CD4-positive, alpha-beta T cell (primary cell): ENCODE measurements around the gene KCND2. TPM values are rescaled to one million over a fixed set of nuclear protein-coding genes. Genes with fewer than 3 reads are reported as not detected.

Source experiments
- ATAC-seq: fragments of 200-7000 bp; cut with Tn5 transposase; one replicate; pipeline ENCODE4 v1.10.0; 2022; ENCODE audit warnings: mild to moderate bottlenecking; ENCODE audit not compliant: poor library complexity
- CTCF ChIA-PET: fragments of 350-600 bp; sonication (Branson Sonifier 250); formaldehyde crosslinking; loops from one replicate; lab custom pipeline; 2021; ENCODE audit warnings: antibody characterized with exemption, inconsistent platforms; lab: Charles Lee
- POLR2A ChIA-PET: fragments of 350-600 bp; sonication (Branson Sonifier 250); formaldehyde crosslinking; loops from one replicate; lab custom pipeline; 2021; ENCODE audit warnings: antibody characterized with exemption, inconsistent platforms; lab: Charles Lee
- DNase-seq, 14 experiments: peaks; one replicate each; pipeline ENCODE4 v3.0.0-alpha.2; 2013 to 2020; ENCODE audit warnings: mixed read lengths in 2 of 14
- H3K27ac ChIP-seq, 2 donors: one replicate each; pipeline versions ENCODE4 v1.5.1 to v1.7.0; 2013; ENCODE audit warnings: low read length in 2 of 2, low read depth in 1 of 2, mild to moderate bottlenecking in 1 of 2
- H3K27me3 ChIP-seq, 2 experiments: 1 replicate in 1 of 2; 2 replicates in 1 of 2; pipeline versions ENCODE4 v1.6.1 to v1.7.0; 2013; ENCODE audit warnings: low read length in 2 of 2, control low read depth in 1 of 2, mild to moderate bottlenecking in 1 of 2, moderate library complexity in 1 of 2; ENCODE audit not compliant: insufficient read depth in 2 of 2, control insufficient read depth in 1 of 2
- H3K36me3 ChIP-seq: one replicate; pipeline ENCODE4 v1.6.1; 2013; ENCODE audit warnings: low read length, control low read depth; ENCODE audit not compliant: insufficient read depth
- H3K4me1 ChIP-seq: one replicate; pipeline ENCODE4 v1.6.1; 2013; ENCODE audit warnings: low read length, control low read depth; ENCODE audit not compliant: insufficient read depth
- H3K4me3 ChIP-seq: one replicate; pipeline ENCODE4 v1.5.1; 2013; ENCODE audit warnings: mild to moderate bottlenecking, low read length, moderate library complexity
- H3K9me3 ChIP-seq, 2 experiments: 1 replicate in 1 of 2; 2 replicates in 1 of 2; pipeline versions ENCODE4 v1.6.1 to v1.7.0; 2013; ENCODE audit warnings: low read length in 2 of 2, mild to moderate bottlenecking in 2 of 2, control low read depth in 1 of 2, moderate library complexity in 1 of 2; ENCODE audit not compliant: control insufficient read depth in 1 of 2, insufficient read depth in 1 of 2
- H3K27ac Mint-ChIP-seq: one replicate; pipeline ENCODE4 v1.8.0; 2020; ENCODE audit warnings: mixed read lengths
- H3K27me3 Mint-ChIP-seq: one replicate; pipeline ENCODE4 v1.8.0; 2021; ENCODE audit warnings: mixed read lengths
- H3K36me3 Mint-ChIP-seq: one replicate; pipeline ENCODE4 v1.8.0; 2021; ENCODE audit warnings: low read depth, mixed read lengths
- H3K4me1 Mint-ChIP-seq: one replicate; pipeline ENCODE4 v1.8.0; 2021; ENCODE audit warnings: low read depth, mixed read lengths
- H3K4me3 Mint-ChIP-seq: one replicate; pipeline ENCODE4 v1.8.0; 2020; ENCODE audit warnings: mild to moderate bottlenecking, mixed read lengths
- H3K9me3 Mint-ChIP-seq: one replicate; pipeline ENCODE4 v1.8.0; 2020; ENCODE audit warnings: mixed read lengths
- CTCF ChIP-seq: fragments of 200-600 bp; IDR thresholded peaks from one replicate; pipeline ENCODE4 v1.8.0; 2022; ENCODE audit warnings: antibody characterized with exemption, mild to moderate bottlenecking
- intact Hi-C, 2 experiments: fragments of 100-400 bp; cut with DNase I in 1 of 2; cut with micrococcal nuclease in 1 of 2; formaldehyde crosslinking; loops; one replicate each; pipeline versions ENCODE4 v1.15.1 to v1.9.0; 2023 to 2025; cut with DNase I, micrococcal nuclease
- total RNA-seq, 174 experiments: library from RNA in 2 of 174; stranded (reverse) in 2 of 174; gene quantifications; one replicate each; pipeline ENCODE4 v1.2.3 and lab custom pipeline; 2021 to 2026

KCND2 gene
- total RNA-seq, 2 experiments from 2014 or later, result not detected

- Mint-ChIP-seq H3K27ac (no peak overlapping the region), H3K4me1 (no peaks in the 10 kb centered on the region), H3K4me3 (no peak overlapping the region), H3K36me3 (no peaks in the 10 kb centered on the region), H3K9me3 (no peaks in the 10 kb centered on the region), H3K27me3 (peaks cover 40% of the 10 kb centered on the region)
- ChIA-PET POLR2A (no interaction called here), CTCF (no interaction called here)
- intact Hi-C loops, result no loop called here
- Histone ChIP-seq H3K27me3 (peaks cover 11 to 16% of the 10 kb centered on the region in 2 experiments), H3K4me3 (no peak overlapping the region), H3K36me3 (no peaks in the 10 kb centered on the region), H3K27ac (no peak overlapping the region), H3K9me3 (peaks cover 0 to 27% of the 10 kb centered on the region in 2 experiments), H3K4me1 (no peaks in the 10 kb centered on the region)
- ATAC-seq (no peak), DNase-seq (no peak)
- no peak for TF ChIP-seq CTCF
Observed at GRCh38 chr7:120274482-120274881, 1.5 kb downstream of the KCND2 start.

GRCh38 chr7:120274899-120275298, 1.9 kb downstream of the KCND2 start:
- H3K4me3 Mint-ChIP-seq, result no peak overlapping the region

GRCh38 chr7:120276720-120277119, 3.7 kb downstream of the KCND2 start:
- Mint-ChIP-seq H3K9me3 (no peaks in the 10 kb centered on the region), H3K27me3 (peaks cover 30% of the 10 kb centered on the region), H3K36me3 (no peaks in the 10 kb centered on the region), H3K4me3 (no peak overlapping the region), H3K27ac (no peak overlapping the region), H3K4me1 (no peaks in the 10 kb centered on the region)
- TF ChIP-seq CTCF, result no peak
- POLR2A ChIA-PET, result no interaction called here
- CTCF ChIA-PET, result no interaction called here
- Histone ChIP-seq H3K4me1 (no peaks in the 10 kb centered on the region), H3K27me3 (peaks cover 11 to 16% of the 10 kb centered on the region in 2 experiments), H3K9me3 (peaks cover 0 to 27% of the 10 kb centered on the region in 2 experiments), H3K4me3 (no peak overlapping the region), H3K36me3 (no peaks in the 10 kb centered on the region), H3K27ac (no peak overlapping the region)
- intact Hi-C loops, result no loop called here
- no peak for ATAC-seq
- DNase-seq, result no peak

More at GRCh38 chr7:120274899-120275298, 1.9 kb downstream of the KCND2 start:
- Mint-ChIP-seq H3K27me3 (peaks cover 40% of the 10 kb centered on the region), H3K4me1 (no peaks in the 10 kb centered on the region), H3K9me3 (no peaks in the 10 kb centered on the region), H3K36me3 (no peaks in the 10 kb centered on the region), H3K27ac (no peak overlapping the region)
- H3K4me3 ChIP-seq, result no peak overlapping the region
- no peaks in the 10 kb centered on the region for H3K36me3 ChIP-seq
- no peaks in the 10 kb centered on the region for H3K4me1 ChIP-seq
- ChIA-PET CTCF (no interaction called here), POLR2A (no interaction called here)
- no peak for ATAC-seq
- TF ChIP-seq CTCF, result no peak
- no peak overlapping the region for H3K27ac ChIP-seq
- intact Hi-C loops, result no loop called here
- DNase-seq, result no peak
- peaks cover 11 to 16% of the 10 kb centered on the region in 2 experiments for H3K27me3 ChIP-seq
- H3K9me3 ChIP-seq, result peaks cover 0 to 27% of the 10 kb centered on the region in 2 experiments
